GM19025 (cell line): Measurements from ENCODE around the gene OR2G6.
"Not testable (repeated sequence)": the region's sequence is repeated elsewhere in the genome, so short reads cannot be mapped to it uniquely, and the experiment has no call there.

Experiments
- ATAC-seq: cut with Tn5 transposase; IDR thresholded peaks from one replicate; pipeline ENCODE4 v1.9.1; 2021; ENCODE audit warnings: mild to moderate bottlenecking, low read depth, moderate library complexity; ENCODE audit not compliant: unreplicated experiment

The OR2G6 gene

GRCh38 chr1:248573856-248574255, 66.0 kb downstream of the OR2G6 start:
- not testable (repeated sequence) for ATAC-seq

GRCh38 chr1:248574657-248575056, 66.8 kb downstream of the OR2G6 start, which contains the start of gene OR2T34:
Gene OR2T34 (minus strand): TSS chr1:248574757. CDS start chr1:248574757, 0 bp downstream.
- ATAC-seq: not testable (repeated sequence)

GRCh38 chr1:248576260-248576980, 68.5 kb downstream of the OR2G6 start:
- ATAC-seq: no peak
